Neutrophil (primary cell): ENCODE data around the gene MYF6.

Source experiments
- H3K27ac ChIP-seq: fragments of 200-600 bp; sonication (generic); 2 replicates; pipeline ENCODE4 v1.5.1; 2016; ENCODE audit warnings: mild to moderate bottlenecking, moderate library complexity
- H3K27me3 ChIP-seq: fragments of 200-600 bp; sonication (generic); 2 replicates; pipeline ENCODE4 v1.6.0; 2016; ENCODE audit warnings: mild to moderate bottlenecking
- H3K36me3 ChIP-seq: fragments of 200-600 bp; sonication (generic); 2 replicates; pipeline ENCODE4 v1.5.1; 2017
- H3K4me1 ChIP-seq, 2 experiments: fragments of 200-600 bp in 1 of 2; sonication (generic) in 1 of 2; 1 replicate in 1 of 2; 2 replicates in 1 of 2; pipeline versions ENCODE4 v1.5.1 to v1.6.1; 2013 to 2016; ENCODE audit warnings: low read depth in 1 of 2, low read length in 1 of 2, mild to moderate bottlenecking in 1 of 2, moderate library complexity in 1 of 2; ENCODE audit not compliant: control insufficient read depth in 1 of 2, insufficient read depth in 1 of 2
- H3K4me3 ChIP-seq, 2 experiments: fragments of 200-600 bp in 1 of 2; sonication (generic) in 1 of 2; 1 replicate in 1 of 2; 2 replicates in 1 of 2; pipeline ENCODE4 v1.5.1; 2013 to 2016; ENCODE audit warnings: low read depth in 1 of 2, low read length in 1 of 2, mild to moderate bottlenecking in 1 of 2, moderate library complexity in 1 of 2
- H3K9me3 ChIP-seq: fragments of 200-600 bp; sonication (generic); 2 replicates; pipeline ENCODE4 v1.5.1; 2016
- CTCF ChIP-seq: fragments of 200-600 bp; sonication (generic); IDR thresholded peaks from 2 replicates; pipeline ENCODE4 v1.5.1; 2016; ENCODE audit warnings: antibody characterized with exemption

MYF6 gene

GRCh38 chr12:80698847-80699542 is 8.4 kb upstream of the MYF6 start:
- H3K27ac ChIP-seq: no peak overlapping the region
- TF ChIP-seq CTCF: no peak

GRCh38 chr12:80700327-80700726 is 7.1 kb upstream of the MYF6 start:
- H3K27me3 ChIP-seq: peaks cover 8% of the 10 kb centered on the region
- H3K4me1 ChIP-seq: no peaks in the 10 kb centered on the region
- TF ChIP-seq CTCF: no peak
- no peak overlapping the region for H3K4me3 ChIP-seq
- no peaks in the 10 kb centered on the region for H3K36me3 ChIP-seq
- H3K27ac ChIP-seq: no peak overlapping the region
- H3K9me3 ChIP-seq: no peaks in the 10 kb centered on the region

More at GRCh38 chr12:80698847-80699542, 8.4 kb upstream of the MYF6 start:
- Histone ChIP-seq H3K9me3 (no peaks in the 10 kb centered on the region), H3K27me3 (peaks cover under 1% of the 10 kb centered on the region), H3K4me1 (no peaks in the 10 kb centered on the region), H3K4me3 (no peak overlapping the region), H3K36me3 (no peaks in the 10 kb centered on the region)

- no peak for TF ChIP-seq CTCF
- Histone ChIP-seq H3K36me3 (no peaks in the 10 kb centered on the region), H3K9me3 (no peaks in the 10 kb centered on the region), H3K27ac (no peak overlapping the region), H3K27me3 (peaks cover 15% of the 10 kb centered on the region), H3K4me1 (no peaks in the 10 kb centered on the region), H3K4me3 (no peak overlapping the region)
Observed at GRCh38 chr12:80701388-80701787, 6.0 kb upstream of the MYF6 start.

DNA sequence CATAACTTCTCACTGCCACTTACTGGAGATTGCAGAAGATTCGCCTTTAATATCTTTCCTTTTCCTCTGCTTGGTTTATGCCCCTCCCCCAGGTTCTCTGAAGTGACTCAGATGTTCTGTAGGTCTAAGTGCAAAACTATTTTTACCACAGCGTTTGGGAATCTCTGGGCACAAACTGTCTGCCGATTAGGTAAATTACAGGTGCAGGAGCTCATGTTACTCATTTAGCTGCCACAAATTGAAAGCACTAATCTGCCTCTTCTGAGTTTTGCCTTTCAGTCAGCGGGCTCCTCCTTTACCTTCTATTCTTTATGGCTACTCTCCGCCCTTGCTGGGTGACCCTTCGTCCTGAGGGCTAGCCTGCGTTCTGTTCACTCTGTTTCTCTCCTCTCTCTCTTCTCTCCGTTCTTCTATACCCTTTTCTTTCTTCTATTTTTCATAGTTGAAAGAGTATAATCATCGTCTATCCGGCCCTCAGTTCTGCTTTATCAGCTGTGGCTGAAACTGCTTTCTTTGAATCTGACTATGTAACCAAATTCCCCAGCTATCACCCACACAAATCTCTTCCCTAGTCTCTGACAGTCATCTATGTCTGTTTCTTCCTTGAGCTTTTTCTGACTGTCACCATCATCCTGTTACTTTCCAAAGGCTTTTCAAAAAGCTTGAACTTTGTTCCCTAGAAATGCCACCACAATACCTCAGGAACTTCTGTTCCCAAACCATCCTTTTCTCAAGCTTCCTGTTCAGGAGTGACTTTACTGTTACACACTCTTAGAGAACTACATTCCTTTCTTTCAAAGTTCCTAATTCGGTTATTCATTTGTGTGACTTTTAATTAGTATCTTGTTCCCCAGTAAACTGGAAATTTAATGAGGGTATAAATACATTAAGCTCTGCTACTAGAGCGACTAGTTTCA is 4.3 kb upstream of the MYF6 start:
- Histone ChIP-seq H3K9me3 (no peaks in the 10 kb centered on the region), H3K36me3 (no peaks in the 10 kb centered on the region), H3K4me1 (no peaks in the 10 kb centered on the region), H3K27me3 (peaks cover 33% of the 10 kb centered on the region), H3K27ac (no peak overlapping the region), H3K4me3 (no peak overlapping the region)
- no peak for TF ChIP-seq CTCF

DNA sequence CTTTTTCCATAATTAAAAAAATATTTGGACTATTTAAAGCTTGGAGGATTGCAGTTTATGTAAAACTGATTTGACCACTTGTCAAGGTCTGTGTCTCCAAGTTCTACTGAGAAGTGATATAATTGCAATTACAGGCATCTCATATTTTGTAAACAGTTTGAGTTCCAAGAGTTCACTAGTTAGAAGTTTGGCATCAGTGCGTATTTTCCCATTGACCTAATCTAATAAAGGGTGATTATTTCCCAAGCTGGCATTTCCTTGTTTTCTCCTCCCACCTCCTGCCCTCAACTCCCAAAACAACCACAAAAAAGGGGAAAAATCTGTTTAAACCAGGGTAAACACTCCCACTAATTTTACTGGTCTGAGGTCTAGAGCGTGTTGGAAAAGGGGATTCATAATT is 3.0 kb upstream of the MYF6 start:
- no peak overlapping the region for H3K4me3 ChIP-seq
- peaks cover 0 to 6% of the 10 kb centered on the region in 2 experiments for H3K4me1 ChIP-seq
- peaks cover 46% of the 10 kb centered on the region for H3K27me3 ChIP-seq
- TF ChIP-seq CTCF: no peak
- H3K9me3 ChIP-seq: no peaks in the 10 kb centered on the region
- H3K27ac ChIP-seq: no peak overlapping the region
- H3K36me3 ChIP-seq: no peaks in the 10 kb centered on the region
